LNCaP clone FGC (cell line): ENCODE data around the gene CLEC16A.

Source experiments
- DNase-seq: peaks from one replicate; pipeline ENCODE4 v3.0.0-alpha.2; 2011; ENCODE audit warnings: low read depth
- H3K4me3 ChIP-seq: 2 replicates; pipeline ENCODE4 v1.5.1; 2011; ENCODE audit warnings: mild to moderate bottlenecking, low read depth, low read length, control low read depth
- TF ChIP-seq, protein P1 (sequence below): IDR thresholded peaks from 2 replicates; pipeline ENCODE4 v1.5.1; 2012; ENCODE audit warnings: mild to moderate bottlenecking; ENCODE audit not compliant: control insufficient read depth, insufficient read depth; ENCODE audit errors: extremely low read depth

Gene CLEC16A

DNA sequence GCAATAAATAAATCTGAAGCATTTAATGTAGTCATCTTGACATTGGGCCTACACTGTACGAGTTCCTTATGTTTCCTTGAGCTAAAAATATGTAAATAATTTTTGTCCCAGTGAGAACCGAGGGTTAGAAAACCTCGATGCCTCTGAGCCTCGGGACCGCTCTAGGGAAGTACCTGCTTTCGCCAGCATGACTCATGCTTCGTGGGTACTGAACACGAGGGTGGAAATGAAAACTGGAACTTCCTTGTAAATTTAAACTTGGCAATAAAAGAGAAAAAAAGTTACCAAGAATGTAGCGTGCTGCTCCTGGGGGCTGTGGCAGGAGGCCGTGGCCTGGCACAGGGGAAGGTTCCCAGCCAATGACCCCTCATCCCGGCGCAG is 237.5 kb downstream of the CLEC16A start:
- TF ChIP-seq, protein P1, sequence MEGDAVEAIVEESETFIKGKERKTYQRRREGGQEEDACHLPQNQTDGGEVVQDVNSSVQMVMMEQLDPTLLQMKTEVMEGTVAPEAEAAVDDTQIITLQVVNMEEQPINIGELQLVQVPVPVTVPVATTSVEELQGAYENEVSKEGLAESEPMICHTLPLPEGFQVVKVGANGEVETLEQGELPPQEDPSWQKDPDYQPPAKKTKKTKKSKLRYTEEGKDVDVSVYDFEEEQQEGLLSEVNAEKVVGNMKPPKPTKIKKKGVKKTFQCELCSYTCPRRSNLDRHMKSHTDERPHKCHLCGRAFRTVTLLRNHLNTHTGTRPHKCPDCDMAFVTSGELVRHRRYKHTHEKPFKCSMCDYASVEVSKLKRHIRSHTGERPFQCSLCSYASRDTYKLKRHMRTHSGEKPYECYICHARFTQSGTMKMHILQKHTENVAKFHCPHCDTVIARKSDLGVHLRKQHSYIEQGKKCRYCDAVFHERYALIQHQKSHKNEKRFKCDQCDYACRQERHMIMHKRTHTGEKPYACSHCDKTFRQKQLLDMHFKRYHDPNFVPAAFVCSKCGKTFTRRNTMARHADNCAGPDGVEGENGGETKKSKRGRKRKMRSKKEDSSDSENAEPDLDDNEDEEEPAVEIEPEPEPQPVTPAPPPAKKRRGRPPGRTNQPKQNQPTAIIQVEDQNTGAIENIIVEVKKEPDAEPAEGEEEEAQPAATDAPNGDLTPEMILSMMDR = no peak
- no peak for DNase-seq
- no peak overlapping the region for H3K4me3 ChIP-seq

DNA sequence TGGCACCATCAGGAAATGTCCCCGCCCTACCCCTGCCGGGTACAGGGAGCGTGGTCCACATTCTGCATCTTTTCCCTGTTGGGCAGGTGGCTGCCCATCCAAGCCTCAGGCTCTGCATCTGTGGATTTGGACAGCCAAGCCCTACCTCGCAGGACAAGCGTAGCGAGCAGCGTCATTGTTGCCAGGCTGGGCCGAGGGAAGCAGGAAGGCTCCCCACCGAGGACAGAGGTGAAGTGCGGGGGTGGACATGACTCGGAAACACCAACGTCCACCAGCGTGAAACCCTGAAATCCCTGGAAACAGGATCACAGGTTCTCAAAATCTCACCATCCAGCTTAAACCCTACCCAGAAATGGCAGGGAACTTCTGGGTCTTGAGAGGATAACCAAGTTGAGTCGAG is 238.0 kb downstream of the CLEC16A start:
- H3K4me3 ChIP-seq = no peak overlapping the region
- no peak for DNase-seq
- TF ChIP-seq, protein P1 = no peak

DNA sequence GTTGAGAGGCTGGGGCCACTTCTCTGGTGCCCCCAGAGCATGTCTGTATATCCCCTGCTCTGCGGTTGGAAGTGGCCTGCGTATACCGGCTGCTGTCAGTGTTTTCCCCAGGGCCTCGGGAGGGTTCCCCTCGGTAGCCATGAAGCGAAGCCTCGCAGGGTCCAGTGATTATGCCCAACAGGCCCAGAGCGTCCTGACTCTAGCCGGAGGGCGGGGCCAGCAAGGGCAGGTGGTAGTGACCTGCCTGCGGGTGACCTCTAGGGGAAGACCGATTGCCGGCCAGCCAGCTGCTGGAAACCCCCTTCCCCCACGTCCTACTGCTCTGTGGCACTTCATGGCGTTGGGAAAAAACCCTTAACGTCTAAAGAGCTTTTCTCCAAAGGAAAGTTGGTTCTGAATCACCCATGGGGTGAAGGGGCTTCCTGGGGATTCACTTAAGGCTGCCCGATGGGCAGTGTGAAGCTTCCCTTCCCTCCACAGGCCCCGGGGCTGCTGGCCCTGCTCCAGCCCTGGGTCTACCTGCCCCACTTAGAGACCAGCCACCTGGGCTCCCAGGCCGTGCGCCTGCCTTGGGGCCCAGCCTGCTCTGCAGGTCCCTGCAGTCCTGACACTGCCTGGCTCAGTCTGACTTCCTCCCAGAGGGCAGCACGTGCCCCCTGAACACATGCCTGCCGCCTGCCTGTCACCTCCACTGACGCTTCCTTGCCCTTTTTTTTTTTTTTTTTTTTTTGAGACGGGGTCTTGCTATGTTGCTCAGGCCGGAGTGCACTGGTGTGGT is 238.9 kb downstream of the CLEC16A start:
- DNase-seq = no peak
- TF ChIP-seq, protein P1 = no peak
- H3K4me3 ChIP-seq = no peak overlapping the region

DNA sequence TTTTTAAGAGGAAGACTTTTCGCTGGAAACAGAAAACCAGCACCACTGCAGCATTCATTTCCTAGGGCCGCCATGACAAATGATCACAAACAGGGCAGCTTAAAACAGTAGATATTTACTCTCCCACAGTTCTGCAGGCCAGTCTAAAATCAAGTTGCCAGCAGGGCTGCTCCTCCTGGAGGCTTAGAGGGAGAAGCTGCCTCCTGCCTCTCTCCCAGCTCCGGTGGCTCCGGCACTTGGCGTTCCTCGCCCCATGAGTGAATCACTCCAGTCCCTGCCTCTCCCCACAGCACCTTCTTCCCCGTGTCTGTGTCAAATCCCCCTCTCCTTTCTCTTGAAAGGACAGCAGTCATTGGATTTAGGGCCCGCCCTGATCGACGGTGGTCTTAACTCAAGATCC is 239.6 kb downstream of the CLEC16A start:
- TF ChIP-seq, protein P1 = no peak
- DNase-seq = no peak

DNA sequence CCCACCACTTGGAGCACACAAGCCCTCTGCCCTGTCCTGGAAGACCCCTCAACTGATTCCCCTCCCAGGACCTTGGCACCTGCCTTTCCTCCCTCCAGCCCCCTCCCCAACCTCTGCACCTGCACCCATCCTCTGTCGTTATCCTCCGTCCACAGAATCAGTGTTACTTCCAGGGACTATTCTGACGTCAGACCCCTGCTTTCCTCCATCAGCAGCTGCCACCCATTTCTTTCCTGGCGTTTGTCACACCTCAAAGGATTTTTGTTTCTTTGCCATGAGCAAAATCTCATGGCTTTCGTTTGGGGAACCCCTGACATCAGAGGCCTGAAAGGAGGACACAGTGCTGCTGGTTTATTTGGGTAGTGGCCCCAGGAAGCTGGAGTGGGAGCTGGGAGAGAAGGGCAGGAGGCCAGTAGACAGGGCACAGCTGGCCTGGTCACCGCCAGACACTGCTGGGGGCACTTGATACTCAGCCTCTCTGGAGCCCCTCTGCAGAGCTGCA is 243.2 kb downstream of the CLEC16A start:
- no peak for DNase-seq
- no peak overlapping the region for H3K4me3 ChIP-seq
- TF ChIP-seq, protein P1 = no peak

More for the DNA sequence above, 239.6 kb downstream of the CLEC16A start:
- no peak overlapping the region for H3K4me3 ChIP-seq

DNA sequence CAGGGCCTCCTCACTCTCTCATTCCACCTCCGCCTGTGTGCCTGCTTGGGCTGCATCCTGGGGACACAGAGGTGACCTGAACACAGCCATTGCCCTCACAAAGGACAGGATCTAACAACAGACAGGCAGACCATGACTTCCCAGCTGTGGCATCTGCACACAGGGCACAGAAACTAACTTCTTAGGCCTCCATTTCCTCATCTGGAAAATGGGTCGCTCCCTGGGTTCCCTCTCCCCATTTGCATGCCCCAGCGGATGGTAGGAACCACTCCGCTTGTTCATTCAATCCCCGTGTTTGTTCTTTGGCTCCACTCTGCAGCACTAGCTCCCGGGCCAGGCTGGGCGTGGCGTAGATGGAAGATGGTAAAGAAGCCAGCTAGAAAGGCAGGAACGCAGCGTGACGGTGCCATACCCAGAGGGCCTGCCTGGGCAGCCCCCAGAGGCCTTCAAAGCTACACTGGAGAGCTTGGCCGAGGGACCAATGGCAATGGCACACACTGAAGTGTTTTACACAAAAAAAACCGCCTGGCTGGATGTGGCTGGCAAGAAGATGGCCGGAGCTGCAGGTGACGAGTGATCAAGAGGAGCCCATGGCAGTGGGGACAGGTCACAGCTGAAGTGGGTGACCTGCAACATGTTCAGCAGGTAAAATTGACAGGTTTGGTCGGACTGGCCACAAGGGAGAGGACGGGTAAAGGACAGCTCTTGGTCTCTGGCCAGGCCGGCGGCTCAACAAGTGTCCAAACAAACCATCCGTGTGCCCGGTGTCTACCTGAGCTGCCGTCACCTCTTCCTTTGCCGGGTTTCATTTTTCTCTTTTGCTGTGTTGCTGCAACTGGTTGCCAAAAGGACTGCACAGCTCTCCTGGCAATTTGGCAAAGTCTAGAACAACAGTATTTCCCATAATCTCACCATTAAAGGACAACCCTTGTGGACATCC is 244.7 kb downstream of the CLEC16A start:
- H3K4me3 ChIP-seq = no peak overlapping the region
- no peak for DNase-seq
- TF ChIP-seq, protein P1 = no peak
